DMS153 treated with DMSO at 0.1 percent for 48 hours (cell line): Measurements from ENCODE around the gene LRRFIP1.
A peak's percentile ranks its signal among the peaks of the same experiment; 100 is the strongest.

Experiments
- DNase-seq: peaks from one replicate; lab custom pipeline; 2025; ENCODE audit not compliant: unreplicated experiment; lab: John Stamatoyannopoulos, UW

Gene LRRFIP1

DNA sequence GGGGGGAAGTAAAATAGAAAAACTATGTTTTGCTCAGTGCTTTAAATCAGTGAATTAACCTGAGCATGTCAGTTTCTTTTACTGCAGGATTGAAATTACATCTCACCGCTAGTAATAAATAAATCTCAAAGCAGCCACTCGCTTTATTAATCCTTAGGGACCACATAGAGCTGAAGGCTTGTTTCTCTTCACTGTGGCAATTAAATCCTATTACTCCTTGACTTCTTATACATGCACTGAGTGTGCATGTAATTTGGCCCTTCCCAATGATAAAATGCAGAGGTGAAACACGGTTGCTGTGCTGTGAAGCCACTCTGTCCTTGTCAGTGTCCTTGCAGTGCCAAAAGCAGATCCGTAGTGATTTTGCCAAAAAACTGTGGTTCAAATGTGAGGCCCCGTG is 94.1 kb downstream of the LRRFIP1 start:
- no peak for DNase-seq

- DNase-seq = no peak
These were observed 95.2 kb downstream of the LRRFIP1 start for GRCh38 chr2:237722616-237723015.

- no peak for DNase-seq
These were observed 95.6 kb downstream of the LRRFIP1 start for GRCh38 chr2:237723023-237723422.

- DNase-seq = no peak
These were observed 96.2 kb downstream of the LRRFIP1 start for GRCh38 chr2:237723602-237724001.

GRCh38 chr2:237724811-237725478 is 97.6 kb downstream of the LRRFIP1 start:
- peak; percentile 90 for DNase-seq

DNA sequence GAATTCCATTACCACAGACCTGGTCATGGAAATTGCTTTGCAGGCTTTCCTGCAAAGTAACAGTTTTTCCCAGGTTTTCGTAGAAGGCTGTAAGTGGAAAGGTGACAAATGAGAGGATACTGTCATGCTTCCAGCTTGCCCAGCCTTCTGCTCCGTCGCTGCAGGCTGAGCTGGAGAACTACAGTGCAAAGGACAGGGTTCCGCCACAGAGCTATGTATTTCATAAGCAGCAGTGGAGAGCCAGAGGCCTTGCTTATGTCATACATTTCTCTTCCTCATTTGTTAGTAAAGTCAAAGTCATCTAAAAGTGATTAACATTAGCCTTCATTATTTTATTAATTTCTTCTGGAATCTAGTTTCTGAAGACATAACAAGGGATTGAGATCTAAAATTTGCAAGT is 98.3 kb downstream of the LRRFIP1 start:
- DNase-seq = no peak

DNA sequence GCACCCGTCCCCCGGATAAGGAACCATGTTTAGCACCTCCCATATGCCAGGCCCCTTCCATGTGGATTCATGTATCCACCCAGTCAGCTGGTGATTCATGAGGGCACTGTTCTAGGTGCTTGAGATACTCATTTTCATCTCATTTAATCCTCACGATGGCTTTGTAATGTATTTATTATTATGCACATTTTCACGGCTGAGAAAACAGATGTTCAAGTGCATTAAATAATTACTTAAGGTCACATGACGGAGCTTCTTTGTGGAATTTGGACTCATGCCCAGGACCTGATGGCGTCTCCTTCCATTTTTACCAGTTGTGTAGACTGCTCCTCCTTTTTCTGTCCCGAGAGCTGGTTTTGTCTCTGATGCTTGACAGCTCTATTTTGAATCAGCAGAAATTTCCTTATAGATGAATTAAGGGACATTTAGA is 99.0 kb downstream of the LRRFIP1 start:
- DNase-seq = peak; percentile 96

GRCh38 chr2:237727363-237727762 is 100.0 kb downstream of the LRRFIP1 start:
- DNase-seq = no peak

DNA sequence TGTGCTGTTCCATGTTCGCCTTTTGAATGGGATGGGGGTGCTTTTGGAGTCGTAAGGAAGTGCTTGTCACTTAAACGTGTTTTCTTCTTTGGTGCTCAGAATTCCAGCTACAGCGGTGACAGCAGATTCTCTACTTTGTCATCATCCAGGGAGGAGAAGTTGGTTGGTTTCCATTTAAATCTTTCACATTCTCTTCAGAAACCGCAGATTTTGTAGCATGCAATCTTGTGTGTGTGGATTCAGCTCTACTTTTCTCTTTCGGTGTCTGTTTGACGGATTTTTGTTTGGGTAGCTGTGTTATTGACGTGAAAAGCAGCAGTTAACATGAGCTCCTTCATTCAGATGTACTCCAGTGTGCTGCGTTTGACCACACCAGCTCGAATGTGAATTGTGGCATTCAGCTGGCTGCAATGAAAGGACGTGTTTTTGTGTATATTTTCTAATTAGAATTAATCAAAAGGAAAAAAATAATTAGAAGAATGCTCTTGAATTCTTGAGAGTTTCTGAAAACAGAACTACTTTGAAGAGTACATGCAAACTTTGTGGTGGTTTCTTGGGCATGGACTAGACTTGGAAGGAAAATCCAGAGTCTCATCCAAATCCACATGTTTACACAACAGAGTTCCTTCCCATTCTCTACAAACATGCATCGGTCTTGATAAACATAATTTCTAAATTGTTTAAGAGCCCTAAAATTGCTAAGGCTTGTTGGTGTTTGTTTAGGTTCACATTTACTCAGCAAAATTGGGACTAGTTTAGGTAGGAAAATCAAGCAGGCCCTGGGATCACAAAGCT is 102.5 kb downstream of the LRRFIP1 start:
- no peak for DNase-seq

DNA sequence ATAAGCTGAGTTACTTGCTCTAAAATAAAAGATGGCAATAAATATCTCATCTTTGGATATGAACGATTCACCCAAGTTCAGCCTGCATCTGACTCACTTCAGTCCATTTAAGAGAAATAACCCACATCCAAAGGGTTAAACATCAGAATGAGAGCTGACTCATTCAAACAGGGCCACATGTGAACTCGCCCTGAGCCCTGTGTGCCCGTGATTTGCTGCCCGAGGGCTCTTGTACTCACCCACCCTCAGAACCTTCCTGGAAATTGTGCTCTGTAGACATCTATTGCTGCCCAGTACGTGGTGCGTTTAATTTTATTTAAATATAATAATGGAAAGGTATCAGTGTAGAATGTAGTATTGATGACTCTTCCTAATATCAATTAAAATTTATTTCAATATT is 104.3 kb downstream of the LRRFIP1 start:
- DNase-seq = peak; percentile 40

DNA sequence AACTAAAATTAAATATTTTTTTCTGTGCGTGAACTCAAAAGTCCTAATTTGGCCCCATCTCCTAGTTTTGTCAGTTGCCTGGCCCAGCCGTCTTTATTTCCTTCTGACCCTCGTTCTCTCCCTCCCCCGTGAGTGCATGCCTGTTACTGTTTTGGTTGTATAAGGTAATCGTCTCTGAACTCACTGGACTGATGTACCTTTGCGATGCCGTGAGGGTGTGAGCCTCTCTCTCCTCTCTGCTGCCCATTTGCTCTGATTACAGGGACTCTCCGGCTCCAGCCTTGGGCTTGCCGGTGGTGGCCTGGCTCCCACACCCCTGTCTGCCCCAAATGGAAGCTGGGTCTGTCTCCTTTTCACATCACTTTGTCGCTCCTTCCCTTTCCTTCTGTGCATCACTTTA is 104.7 kb downstream of the LRRFIP1 start:
- peak; percentile 40 for DNase-seq

GRCh38 chr2:237732790-237733381 is 105.5 kb downstream of the LRRFIP1 start:
- DNase-seq = no peak

- peak; percentile 90 for DNase-seq
These were observed 106.4 kb downstream of the LRRFIP1 start for GRCh38 chr2:237733677-237734300.

DNA sequence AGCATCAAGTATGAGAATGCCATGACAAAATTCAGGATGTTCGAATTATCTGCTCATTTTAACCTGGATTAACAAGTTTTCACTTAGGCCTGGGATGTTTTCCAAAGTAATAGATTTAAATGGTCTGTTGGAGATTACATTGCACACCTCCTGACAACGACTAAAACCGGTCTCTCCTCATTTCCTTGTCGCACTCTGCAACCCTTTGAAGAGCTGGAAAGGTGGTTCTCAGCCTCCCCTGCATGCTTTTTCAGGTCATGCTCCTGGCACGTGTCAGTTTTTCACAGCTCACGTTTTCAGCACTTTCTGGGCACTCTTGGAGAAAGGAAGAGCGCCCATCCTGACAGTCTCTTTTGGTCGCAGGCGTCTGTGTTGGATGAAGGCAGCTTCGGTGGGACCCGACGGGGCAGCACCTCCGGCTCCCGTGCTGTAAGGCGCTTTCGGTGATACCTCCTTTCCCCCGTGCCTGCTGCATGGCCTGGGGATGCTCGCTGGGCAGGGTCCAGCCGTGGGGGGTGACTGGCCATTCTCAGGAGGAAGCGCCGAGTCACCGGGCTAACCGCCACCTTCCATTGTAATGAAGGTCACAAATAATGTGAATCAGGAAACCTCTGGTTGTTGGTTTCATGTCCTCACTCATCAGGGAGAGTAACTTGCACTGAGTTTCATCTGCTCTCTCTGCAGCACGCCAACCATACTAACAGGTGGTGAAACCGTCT is 107.7 kb downstream of the LRRFIP1 start:
- no peak for DNase-seq

DNA sequence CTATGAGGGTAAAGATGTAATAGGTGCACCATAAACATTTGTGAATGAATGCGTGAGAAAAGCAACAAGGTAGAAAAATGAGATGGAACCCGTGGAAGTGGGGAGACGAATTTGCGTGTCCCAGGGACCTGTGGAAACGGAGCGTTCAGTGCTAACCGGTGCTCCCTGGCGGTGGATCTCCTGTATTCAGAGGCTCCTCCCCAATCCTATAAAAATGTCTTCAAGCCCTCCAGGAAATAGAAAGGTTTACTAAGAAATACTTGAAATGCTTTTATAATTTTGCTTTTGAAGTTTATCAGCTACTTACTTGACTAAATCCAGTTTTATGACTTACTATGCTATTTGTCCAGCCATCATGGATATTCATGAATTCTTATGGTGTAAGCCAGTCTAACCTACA is 108.4 kb downstream of the LRRFIP1 start:
- DNase-seq = no peak

- no peak for DNase-seq
These were observed 109.4 kb downstream of the LRRFIP1 start for GRCh38 chr2:237736783-237737182.

GRCh38 chr2:237737196-237737865 is 109.9 kb downstream of the LRRFIP1 start:
- DNase-seq = no peak

GRCh38 chr2:237738255-237738654 is 110.9 kb downstream of the LRRFIP1 start:
- DNase-seq = no peak

DNA sequence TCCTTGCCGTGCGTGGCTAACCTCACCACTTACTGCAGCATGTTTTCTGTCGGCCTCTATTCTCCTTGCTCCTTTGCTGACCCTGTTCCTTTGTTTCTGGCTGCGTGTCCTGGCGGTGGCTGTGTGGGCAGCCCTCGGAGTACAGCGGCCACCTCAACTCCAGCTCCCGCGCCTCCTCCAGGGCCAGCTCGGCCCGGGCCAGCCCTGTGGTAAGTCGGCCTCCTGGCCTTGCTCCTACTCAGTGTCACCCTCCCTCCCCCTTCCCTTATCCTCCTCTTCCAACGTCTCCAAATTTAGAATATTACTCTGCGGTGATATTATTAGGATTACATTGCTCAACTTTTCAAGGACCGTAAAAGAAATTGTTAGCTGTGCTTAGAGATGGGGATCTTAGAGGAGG is 111.7 kb downstream of the LRRFIP1 start:
- DNase-seq = no peak

DNA sequence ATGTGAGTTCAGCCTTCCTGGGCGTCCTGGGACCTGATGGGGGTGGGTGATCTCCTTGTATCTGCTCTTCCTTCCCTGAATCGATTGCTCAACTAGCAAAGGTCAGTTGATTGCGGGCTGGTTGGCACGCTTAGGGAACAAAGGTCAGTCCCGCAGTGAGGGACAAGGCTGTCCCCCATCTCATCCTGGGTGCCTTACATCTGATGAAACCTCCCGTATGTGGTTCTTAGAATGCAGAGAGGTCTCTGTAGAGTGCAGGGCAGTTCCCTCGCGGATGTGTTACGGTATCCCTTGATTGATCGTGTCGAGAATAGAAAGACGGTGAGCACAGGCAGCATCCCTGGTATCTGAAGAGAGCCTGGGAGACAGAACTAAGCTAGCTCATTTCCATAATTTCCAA is 114.8 kb downstream of the LRRFIP1 start:
- no peak for DNase-seq

DNA sequence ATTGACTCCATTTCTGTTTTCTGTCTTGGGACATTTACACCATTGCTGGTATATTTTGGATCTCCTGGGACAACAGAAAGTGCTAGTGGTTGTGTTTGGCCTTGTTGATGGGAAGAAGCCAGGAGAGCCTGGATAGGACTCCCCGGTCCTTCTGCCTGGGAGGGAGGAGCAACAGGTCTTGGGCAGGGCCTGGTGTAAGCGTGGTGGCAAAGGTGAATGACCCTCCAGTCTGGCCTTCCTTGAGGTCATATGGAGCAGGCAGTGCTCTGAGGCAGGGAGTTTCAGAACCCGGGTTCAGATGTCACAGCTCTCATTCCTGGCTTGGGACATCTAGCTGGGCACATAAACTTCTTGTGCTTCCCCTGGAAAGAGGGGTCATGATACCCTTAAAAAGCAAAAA is 115.2 kb downstream of the LRRFIP1 start:
- no peak for DNase-seq
